Fibroblast of lung (primary cell): Measurements from ENCODE around the gene RAP1GAP. TPM values are rescaled to one million over a fixed set of nuclear protein-coding genes. Genes with fewer than 3 reads are reported as not detected.
A peak's percentile ranks its signal among the peaks of the same experiment; 100 is the strongest.

Experiments
- DNase-seq, 2 donors: peaks; one replicate each; pipeline versions ENCODE4 v3.0.0 to v3.0.0-alpha.2; 2010; ENCODE audit warnings: low read depth in 2 of 2
- H2AFZ ChIP-seq: 2 replicates; pipeline ENCODE4 v1.5.1; 2012; ENCODE audit warnings: low read length, control low read depth, inconsistent platforms
- H3K27ac ChIP-seq: 2 replicates; pipeline ENCODE4 v1.5.1; 2011; ENCODE audit warnings: low read length, control low read depth; ENCODE audit not compliant: insufficient read depth
- H3K27me3 ChIP-seq: 2 replicates; pipeline ENCODE4 v1.5.1; 2011; ENCODE audit warnings: mild to moderate bottlenecking, low read length; ENCODE audit not compliant: control insufficient read depth, insufficient read depth
- H3K36me3 ChIP-seq: 2 replicates; pipeline ENCODE4 v1.5.1; 2011; ENCODE audit warnings: low read length; ENCODE audit not compliant: control insufficient read depth, insufficient read depth
- H3K4me1 ChIP-seq: 2 replicates; pipeline ENCODE4 v1.5.1; 2011; ENCODE audit warnings: low read length; ENCODE audit not compliant: control insufficient read depth, insufficient read depth; ENCODE audit errors: extremely low read depth
- H3K4me2 ChIP-seq: 2 replicates; pipeline ENCODE4 v1.5.1; 2011; ENCODE audit warnings: low read length, control low read depth; ENCODE audit not compliant: insufficient read depth; ENCODE audit errors: extremely low read depth
- H3K4me3 ChIP-seq, 4 experiments: fragments of 200-600 bp in 1 of 4; sonication (generic) in 1 of 4; replicated peaks in 1 of 4; 2 replicates each; pipeline ENCODE4 v1.5.1; 2011 to 2016; ENCODE audit warnings: low read length in 4 of 4, low read depth in 3 of 4, mild to moderate bottlenecking in 3 of 4, control low read depth in 2 of 4, inconsistent platforms in 1 of 4, mixed read lengths in 1 of 4; ENCODE audit not compliant: insufficient read depth in 1 of 4; ENCODE audit errors: control extremely low read depth in 1 of 4
- H3K79me2 ChIP-seq: 2 replicates; pipeline ENCODE4 v1.5.1; 2012; ENCODE audit warnings: mild to moderate bottlenecking, low read length, inconsistent platforms; ENCODE audit not compliant: control insufficient read depth, insufficient read depth
- H3K9ac ChIP-seq: 2 replicates; pipeline ENCODE4 v1.5.1; 2011; ENCODE audit warnings: mild to moderate bottlenecking, low read length, control low read depth; ENCODE audit not compliant: insufficient read depth
- H3K9me3 ChIP-seq: 2 replicates; pipeline ENCODE4 v1.5.1; 2012; ENCODE audit warnings: low read depth, low read length; ENCODE audit not compliant: control insufficient read depth, insufficient read depth
- H4K20me1 ChIP-seq: 2 replicates; pipeline ENCODE4 v1.5.1; 2011; ENCODE audit warnings: low read length; ENCODE audit not compliant: control insufficient read depth, insufficient read depth; ENCODE audit errors: extremely low read depth
- EZH2 ChIP-seq: IDR thresholded peaks from 2 replicates; pipeline ENCODE4 v1.5.1; 2012; ENCODE audit warnings: low read length, control low read depth, mild to moderate bottlenecking; ENCODE audit errors: missing control alignments
- polyA plus RNA-seq, 2 donors: library from polyadenylated mRNA; depleted of rRNA in 1 of 2; stranded (reverse) in 1 of 2; unstranded in 1 of 2; fragments of >200 nt; gene quantifications; 2 replicates each; pipeline ENCODE4 v1.2.1, GENCODE V29; 2011 to 2012; ENCODE audit warnings: missing spikeins in 1 of 2
- total RNA-seq: library from RNA; depleted of rRNA; stranded (reverse); fragments of >200 nt; gene quantifications from 2 replicates; pipeline ENCODE4 v1.2.1, GENCODE V29; 2014
- TF ChIP-seq, protein P1 (sequence below), 2 donors: IDR thresholded peaks in 1 of 2; conservative IDR thresholded peaks in 1 of 2; 1 replicate in 1 of 2; 2 replicates in 1 of 2; pipeline ENCODE4 v1.5.1; 2011 to 2012; ENCODE audit warnings: low read length in 2 of 2, control low read depth in 1 of 2, inconsistent platforms in 1 of 2, low read depth in 1 of 2, mild to moderate bottlenecking in 1 of 2

The RAP1GAP gene
- total and polyA plus RNA-seq, 2 donors (not counting 1 experiment from before 2014, with no cell fraction given), result under 0.01 to 0.05 TPM

DNA sequence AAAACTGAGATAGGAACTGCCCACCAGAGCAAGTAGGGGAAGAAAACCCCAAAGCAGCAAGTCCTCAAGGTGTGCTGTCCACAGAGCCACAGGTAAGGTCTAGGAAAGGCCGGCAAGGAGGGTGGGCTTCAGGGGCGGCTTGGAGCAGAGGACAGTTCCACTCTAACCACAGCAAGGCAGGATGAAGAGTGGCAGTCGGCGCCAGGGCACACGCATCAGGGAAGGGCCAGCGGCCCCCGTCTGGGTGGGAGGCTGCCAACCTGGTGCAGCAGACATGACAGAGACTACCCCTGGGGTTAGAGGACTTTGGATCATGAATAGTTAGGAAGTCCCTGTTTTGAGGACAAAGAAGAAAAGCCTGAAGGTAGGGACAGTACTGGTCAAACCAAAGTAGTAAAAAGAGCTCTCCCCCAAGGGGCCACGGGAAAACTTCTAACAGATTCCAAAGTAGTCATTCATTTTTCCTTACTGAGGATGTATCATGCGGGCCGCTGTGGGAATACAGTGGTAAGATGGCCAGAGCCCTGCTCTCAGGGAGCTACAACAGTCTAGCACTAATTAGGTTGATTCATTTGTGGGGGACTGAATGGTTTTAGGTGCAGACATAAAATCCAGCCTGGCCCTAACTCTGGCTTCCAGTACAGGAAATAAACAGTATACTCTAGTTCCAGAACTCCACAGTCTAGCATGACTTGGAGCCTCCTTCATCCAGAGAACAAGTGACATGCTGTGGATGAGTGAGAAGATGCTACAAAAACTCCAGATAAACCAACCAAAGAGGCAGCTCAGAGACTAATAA is 3.5 kb upstream of the RAP1GAP start:
- H3K4me2 ChIP-seq, result peak overlapping the region; percentile 28
- TF ChIP-seq, protein P1, sequence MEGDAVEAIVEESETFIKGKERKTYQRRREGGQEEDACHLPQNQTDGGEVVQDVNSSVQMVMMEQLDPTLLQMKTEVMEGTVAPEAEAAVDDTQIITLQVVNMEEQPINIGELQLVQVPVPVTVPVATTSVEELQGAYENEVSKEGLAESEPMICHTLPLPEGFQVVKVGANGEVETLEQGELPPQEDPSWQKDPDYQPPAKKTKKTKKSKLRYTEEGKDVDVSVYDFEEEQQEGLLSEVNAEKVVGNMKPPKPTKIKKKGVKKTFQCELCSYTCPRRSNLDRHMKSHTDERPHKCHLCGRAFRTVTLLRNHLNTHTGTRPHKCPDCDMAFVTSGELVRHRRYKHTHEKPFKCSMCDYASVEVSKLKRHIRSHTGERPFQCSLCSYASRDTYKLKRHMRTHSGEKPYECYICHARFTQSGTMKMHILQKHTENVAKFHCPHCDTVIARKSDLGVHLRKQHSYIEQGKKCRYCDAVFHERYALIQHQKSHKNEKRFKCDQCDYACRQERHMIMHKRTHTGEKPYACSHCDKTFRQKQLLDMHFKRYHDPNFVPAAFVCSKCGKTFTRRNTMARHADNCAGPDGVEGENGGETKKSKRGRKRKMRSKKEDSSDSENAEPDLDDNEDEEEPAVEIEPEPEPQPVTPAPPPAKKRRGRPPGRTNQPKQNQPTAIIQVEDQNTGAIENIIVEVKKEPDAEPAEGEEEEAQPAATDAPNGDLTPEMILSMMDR (conservative IDR thresholded peaks at IDR 0.05 in 1 of 2, IDR thresholded peaks at IDR 0.05 in 1 of 2; ENCODE audit: low read depth in 1 of 2, low read length in 2 of 2), result no peak
- no peak for TF ChIP-seq EZH2
- peak in 1 of 2 donors; percentile 56 for DNase-seq
- H3K4me3 ChIP-seq, result no peak overlapping the region
- no peak overlapping the region for H2AFZ ChIP-seq
- no peaks in the 10 kb centered on the region for H3K9me3 ChIP-seq
- H4K20me1 ChIP-seq, result no peaks in the 10 kb centered on the region
- no peaks in the 10 kb centered on the region for H3K36me3 ChIP-seq
- H3K9ac ChIP-seq, result no peak overlapping the region
- H3K27ac ChIP-seq, result no peak overlapping the region
- no peaks in the 10 kb centered on the region for H3K79me2 ChIP-seq
- H3K27me3 ChIP-seq, result peaks cover 37% of the 10 kb centered on the region
- no peaks in the 10 kb centered on the region for H3K4me1 ChIP-seq

DNA sequence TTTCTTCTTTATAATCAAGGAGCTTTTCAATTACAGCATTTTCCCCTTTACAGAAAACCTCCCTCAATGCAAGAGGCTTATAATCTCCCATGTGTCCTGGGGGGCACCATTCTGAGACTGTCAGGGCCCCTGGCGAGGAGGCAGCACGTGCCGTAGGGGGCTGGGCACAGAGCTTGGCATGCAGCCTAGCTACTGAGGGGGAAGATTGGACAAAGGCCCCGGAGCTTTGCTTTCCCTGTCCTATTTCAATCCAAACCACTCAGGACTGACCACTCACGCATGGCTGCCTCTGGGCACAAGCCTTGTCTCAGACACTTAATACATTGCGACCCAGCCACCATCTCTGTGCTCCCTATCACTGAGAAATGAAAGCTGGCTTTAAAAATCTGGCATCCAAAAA is 2.8 kb upstream of the RAP1GAP start:
- H3K27ac ChIP-seq, result no peak overlapping the region
- H4K20me1 ChIP-seq, result no peaks in the 10 kb centered on the region
- peaks cover 41% of the 10 kb centered on the region for H3K27me3 ChIP-seq
- no peaks in the 10 kb centered on the region for H3K9me3 ChIP-seq
- no peak overlapping the region for H3K4me3 ChIP-seq
- no peaks in the 10 kb centered on the region for H3K79me2 ChIP-seq
- TF ChIP-seq, protein P1 (conservative IDR thresholded peaks at IDR 0.05 in 1 of 2, IDR thresholded peaks at IDR 0.05 in 1 of 2; ENCODE audit: low read depth in 1 of 2, low read length in 2 of 2), result no peak
- TF ChIP-seq EZH2, result no peak
- no peak overlapping the region for H3K9ac ChIP-seq
- no peak overlapping the region for H2AFZ ChIP-seq
- H3K4me1 ChIP-seq, result no peaks in the 10 kb centered on the region
- no peak overlapping the region for H3K4me2 ChIP-seq
- no peaks in the 10 kb centered on the region for H3K36me3 ChIP-seq
- no peak for DNase-seq

DNA sequence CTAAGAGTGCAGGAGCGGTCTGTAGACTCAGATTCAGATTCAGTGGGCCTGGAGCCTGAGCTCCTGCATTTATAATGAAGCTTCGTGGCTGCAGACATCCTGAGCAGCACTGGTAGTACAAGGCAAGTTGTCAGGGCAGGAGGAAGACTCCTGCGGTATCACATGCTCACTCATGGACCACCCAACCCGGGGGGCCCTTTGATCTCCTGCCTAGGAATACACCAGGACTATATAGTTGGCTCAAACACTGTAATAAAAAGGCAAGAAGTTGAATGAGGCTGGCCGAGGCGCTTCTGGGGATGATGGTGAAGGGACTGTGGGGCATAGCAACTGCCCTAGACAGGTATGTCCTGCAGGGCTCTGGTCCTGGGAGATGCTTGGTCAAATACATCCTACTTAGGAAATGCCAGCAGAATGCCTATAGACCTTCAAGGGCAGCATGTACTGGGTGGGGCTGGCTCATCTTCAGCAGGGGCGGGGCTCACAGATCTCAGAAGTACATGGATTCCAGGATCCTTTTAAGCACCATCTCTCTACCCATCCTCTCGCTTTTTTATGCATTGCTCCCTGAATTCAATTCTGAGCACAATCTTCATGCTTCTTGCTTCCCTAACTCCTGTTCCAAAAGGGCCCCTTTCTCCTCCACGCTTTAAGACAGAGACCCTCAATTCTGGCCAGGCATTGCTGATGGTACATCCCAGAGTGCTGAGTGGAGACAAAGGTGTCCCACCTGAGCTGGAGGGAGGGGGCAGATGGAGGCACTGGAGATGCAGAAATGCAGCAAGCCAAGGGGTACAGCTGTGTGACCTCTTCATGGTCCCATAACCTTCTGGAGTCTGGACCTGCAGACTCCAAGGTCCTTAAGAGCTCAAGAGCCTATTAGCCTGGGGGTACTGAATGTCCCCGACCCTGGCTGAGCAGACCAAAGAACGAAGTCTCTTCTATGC is 2.1 kb upstream of the RAP1GAP start:
- no peak for TF ChIP-seq EZH2
- TF ChIP-seq, protein P1 (conservative IDR thresholded peaks at IDR 0.05 in 1 of 2, IDR thresholded peaks at IDR 0.05 in 1 of 2; ENCODE audit: low read depth in 1 of 2, low read length in 2 of 2), result no peak
- Histone ChIP-seq H3K27ac (no peak overlapping the region), H3K36me3 (no peaks in the 10 kb centered on the region), H3K4me2 (no peak overlapping the region), H3K4me1 (no peaks in the 10 kb centered on the region), H2AFZ (no peak overlapping the region), H3K9ac (no peak overlapping the region), H4K20me1 (no peaks in the 10 kb centered on the region), H3K4me3 (no peak overlapping the region), H3K9me3 (no peaks in the 10 kb centered on the region), H3K27me3 (peaks cover 41% of the 10 kb centered on the region), H3K79me2 (no peaks in the 10 kb centered on the region)
- DNase-seq, result no peak
